Smooth muscle cell (in vitro differentiated cells): ENCODE results near the gene FAM163A. TPM values are rescaled to one million over a fixed set of nuclear protein-coding genes. Genes with fewer than 3 reads are reported as not detected.

Experiments
- DNase-seq: peaks from one replicate; lab custom pipeline; 2025; ENCODE audit not compliant: unreplicated experiment; lab: John Stamatoyannopoulos, UW
- H2AFZ ChIP-seq: fragments of 200-600 bp; sonication (generic); 2 replicates; pipeline ENCODE4 v1.6.0; 2016; ENCODE audit warnings: antibody characterized with exemption, low read depth, mild to moderate bottlenecking
- H3F3A ChIP-seq: fragments of 200-600 bp; sonication (generic); 2 replicates; pipeline ENCODE4 v1.6.0; 2017; ENCODE audit warnings: antibody characterized with exemption, low read depth
- H3K27ac ChIP-seq: fragments of 200-600 bp; sonication (generic); 2 replicates; pipeline ENCODE4 v1.5.1; 2016; ENCODE audit warnings: low read depth, mild to moderate bottlenecking
- H3K27me3 ChIP-seq: fragments of 200-600 bp; sonication (generic); 2 replicates; pipeline ENCODE4 v1.6.1; 2016; ENCODE audit warnings: low read depth, mild to moderate bottlenecking
- H3K36me3 ChIP-seq: fragments of 200-600 bp; sonication (generic); 2 replicates; pipeline ENCODE4 v1.5.1; 2016; ENCODE audit warnings: low read depth
- H3K4me1 ChIP-seq: fragments of 200-600 bp; sonication (generic); 2 replicates; pipeline ENCODE4 v1.5.1; 2016; ENCODE audit warnings: low read depth
- H3K4me2 ChIP-seq: fragments of 200-600 bp; sonication (generic); 2 replicates; pipeline ENCODE4 v1.6.0; 2016; ENCODE audit warnings: mild to moderate bottlenecking
- H3K4me3 ChIP-seq: fragments of 200-600 bp; sonication (generic); 2 replicates; pipeline ENCODE4 v1.5.1; 2016; ENCODE audit warnings: mild to moderate bottlenecking
- H3K79me2 ChIP-seq: fragments of 200-600 bp; sonication (generic); 2 replicates; pipeline ENCODE4 v1.6.0; 2016; ENCODE audit warnings: low read depth, mild to moderate bottlenecking
- H3K9ac ChIP-seq: fragments of 200-600 bp; sonication (generic); 2 replicates; pipeline ENCODE4 v1.6.0; 2016; ENCODE audit warnings: low read depth
- H3K9me3 ChIP-seq: fragments of 200-600 bp; sonication (generic); replicated peaks from 2 replicates; pipeline ENCODE4 v1.5.1; 2016; ENCODE audit warnings: low read depth
- H4K20me1 ChIP-seq: fragments of 200-600 bp; sonication (generic); 2 replicates; pipeline ENCODE4 v1.6.0; 2016; ENCODE audit warnings: low read depth
- CTCF ChIP-seq: fragments of 200-600 bp; sonication (generic); IDR thresholded peaks from 2 replicates; pipeline ENCODE4 v1.5.1; 2017; ENCODE audit warnings: borderline replicate concordance, mild to moderate bottlenecking, antibody characterized with exemption; ENCODE audit not compliant: insufficient read depth, poor library complexity, severe bottlenecking
- WGBS: methylation state at CpG from one replicate; pipeline ENCODE4 v1.1.7; 2016; ENCODE audit warnings: low lambda C conversion rate; 5-methylcytosine and 5-hydroxymethylcytosine counted together
- polyA plus RNA-seq: library from polyadenylated mRNA; unstranded; fragments of >200 nt; fragmentation: Nextera tagmentation; extraction: Ambion mirVana; gene quantifications from 2 replicates; pipeline ENCODE4 v1.2.1, GENCODE V29; 2016
- total RNA-seq: library from RNA; depleted of rRNA; stranded (reverse); fragments of >200 nt; gene quantifications from 2 replicates; pipeline ENCODE4 v1.2.3, GENCODE V29; 2014

Gene FAM163A
- total and polyA plus RNA-seq, 2 experiments from 2014 or later: not detected

- peaks cover 26% of the 10 kb centered on the region for H3F3A ChIP-seq
- no peaks in the 10 kb centered on the region for H3K27me3 ChIP-seq
- no peaks in the 10 kb centered on the region for H3K79me2 ChIP-seq
- H3K9ac ChIP-seq: no peak overlapping the region
- H3K9me3 ChIP-seq: no peaks in the 10 kb centered on the region
- DNase-seq: peak; percentile 3
- H3K4me1 ChIP-seq: no peaks in the 10 kb centered on the region
- 25% methylated on average over 10 of the region's 10 CpGs for WGBS
- H2AFZ ChIP-seq: no peak overlapping the region
- H4K20me1 ChIP-seq: no peaks in the 10 kb centered on the region
- no peaks in the 10 kb centered on the region for H3K36me3 ChIP-seq
- TF ChIP-seq CTCF: no peak
- H3K27ac ChIP-seq: no peak overlapping the region
- H3K4me3 ChIP-seq: no peak overlapping the region
- no peak overlapping the region for H3K4me2 ChIP-seq
Measured at GRCh38 chr1:179781962-179782361, 38.9 kb downstream of the FAM163A start.

GRCh38 chr1:179785031-179785431 lies 41.9 kb downstream of the FAM163A start:
- H3K4me1 ChIP-seq: no peaks in the 10 kb centered on the region
- H3K27me3 ChIP-seq: peaks cover 15% of the 10 kb centered on the region
- no peak for TF ChIP-seq CTCF
- peaks cover 9% of the 10 kb centered on the region for H3F3A ChIP-seq
- H3K4me3 ChIP-seq: no peak overlapping the region
- H3K4me2 ChIP-seq: peak overlapping the region; percentile 53
- H4K20me1 ChIP-seq: no peaks in the 10 kb centered on the region
- no peaks in the 10 kb centered on the region for H3K36me3 ChIP-seq
- H3K79me2 ChIP-seq: no peaks in the 10 kb centered on the region
- no peak for DNase-seq
- H3K27ac ChIP-seq: no peak overlapping the region
- H2AFZ ChIP-seq: no peak overlapping the region
- no peak overlapping the region for H3K9ac ChIP-seq
- 28% methylated on average over 4 of the region's 4 CpGs for WGBS
- no peaks in the 10 kb centered on the region for H3K9me3 ChIP-seq

DNA sequence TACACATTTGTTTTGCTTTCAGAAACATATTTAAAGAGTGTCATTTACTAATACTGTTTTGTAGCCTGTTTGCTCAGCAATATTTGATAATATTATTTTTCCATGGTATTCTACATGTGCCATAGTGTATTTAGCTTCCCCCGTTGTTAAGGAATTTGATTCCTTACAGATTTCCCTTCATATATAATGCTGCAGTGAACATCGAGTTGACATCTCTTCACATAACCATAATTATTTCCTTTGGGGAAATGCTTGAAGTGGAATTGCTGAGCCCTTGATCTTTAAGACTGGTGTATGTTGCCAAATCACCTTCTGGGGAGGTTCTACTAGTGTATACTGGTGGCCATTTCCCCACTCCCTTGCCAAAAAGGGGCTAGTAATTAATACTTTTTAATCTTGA lies 42.6 kb downstream of the FAM163A start:
- Histone ChIP-seq H4K20me1 (no peaks in the 10 kb centered on the region), H3K27ac (no peak overlapping the region), H3K4me3 (no peak overlapping the region), H3K4me1 (no peaks in the 10 kb centered on the region), H2AFZ (no peak overlapping the region), H3K79me2 (no peaks in the 10 kb centered on the region), H3K9ac (no peak overlapping the region), H3K9me3 (no peaks in the 10 kb centered on the region), H3F3A (peaks cover 2% of the 10 kb centered on the region), H3K4me2 (peak overlapping the region; percentile 53), H3K27me3 (peaks cover 15% of the 10 kb centered on the region), H3K36me3 (no peaks in the 10 kb centered on the region)
- TF ChIP-seq CTCF: no peak
- WGBS: 90% methylated on average over 2 of the region's 2 CpGs
- no peak for DNase-seq

GRCh38 chr1:179786815-179787685 lies 44.0 kb downstream of the FAM163A start:
- H3K27me3 ChIP-seq: peaks cover 15% of the 10 kb centered on the region
- DNase-seq: no peak
- no peaks in the 10 kb centered on the region for H3F3A ChIP-seq
- no peaks in the 10 kb centered on the region for H3K79me2 ChIP-seq
- no peaks in the 10 kb centered on the region for H3K9me3 ChIP-seq
- no peaks in the 10 kb centered on the region for H3K36me3 ChIP-seq
- H4K20me1 ChIP-seq: no peaks in the 10 kb centered on the region
- TF ChIP-seq CTCF: no peak
- WGBS: 89% methylated on average over 13 of the region's 13 CpGs
- H2AFZ ChIP-seq: no peak overlapping the region
- no peak overlapping the region for H3K27ac ChIP-seq
- no peak overlapping the region for H3K9ac ChIP-seq
- H3K4me1 ChIP-seq: no peaks in the 10 kb centered on the region
- no peak overlapping the region for H3K4me3 ChIP-seq
- H3K4me2 ChIP-seq: no peak overlapping the region
